ENCODE results near the gene DGKD.

Gene DGKD

GRCh38 chr2:233354500-233354924, 218 bp downstream of the DGKD start:
- no peak for DNase-seq (ENCODE audit: low read depth in 1 of 2, low spot score in 1 of 2)
- H3K27me3 ChIP-seq (ENCODE audit: insufficient read depth, poor library complexity, severe bottlenecking): no peaks in the 10 kb centered on the region
- H3K27ac ChIP-seq (replicated peaks): no peak overlapping the region
- TF ChIP-seq SPI1 (IDR thresholded peaks at IDR 0.05; ENCODE audit: borderline replicate concordance, low read depth) (no peak), POLR2AphosphoS5 (IDR thresholded peaks at IDR 0.05; ENCODE audit: low read depth) (no peak), GABPA (IDR thresholded peaks at IDR 0.05; ENCODE audit: low read depth) (no peak), CTCF (IDR thresholded peaks at IDR 0.05; ENCODE audit: insufficient read depth, low read length) (no peak), REST (IDR thresholded peaks at IDR 0.05; ENCODE audit: insufficient replicate concordance, low read depth) (no peak)
- H3K4me3 ChIP-seq (replicated peaks; ENCODE audit: insufficient read depth, low read length): peak overlapping the region; percentile 90

GRCh38 chr2:233354971-233355574, 779 bp downstream of the DGKD start:
- TF ChIP-seq CTCF (IDR thresholded peaks at IDR 0.05; ENCODE audit: insufficient read depth, low read length) (no peak), GABPA (IDR thresholded peaks at IDR 0.05; ENCODE audit: low read depth) (no peak), POLR2AphosphoS5 (IDR thresholded peaks at IDR 0.05; ENCODE audit: low read depth) (no peak), REST (IDR thresholded peaks at IDR 0.05; ENCODE audit: insufficient replicate concordance, low read depth) (no peak), SPI1 (IDR thresholded peaks at IDR 0.05; ENCODE audit: borderline replicate concordance, low read depth) (no peak)
- Histone ChIP-seq H3K27ac (replicated peaks) (0 out of 2 replicates have a peak overlapping the region, but pooled peaks have one; percentile 26), H3K27me3 (ENCODE audit: insufficient read depth, poor library complexity, severe bottlenecking) (no peaks in the 10 kb centered on the region), H3K4me3 (replicated peaks; ENCODE audit: insufficient read depth, low read length) (peak overlapping the region; percentile 90)
- DNase-seq (ENCODE audit: low read depth in 1 of 2, low spot score in 1 of 2): peak in 1 of 2 experiments; percentile 28

- DNase-seq (ENCODE audit: low read depth in 1 of 2, low spot score in 1 of 2): no peak
- no peaks in the 10 kb centered on the region for H3K27me3 ChIP-seq (ENCODE audit: insufficient read depth, poor library complexity, severe bottlenecking)
- TF ChIP-seq CTCF (IDR thresholded peaks at IDR 0.05; ENCODE audit: insufficient read depth, low read length) (no peak), SPI1 (IDR thresholded peaks at IDR 0.05; ENCODE audit: borderline replicate concordance, low read depth) (no peak), POLR2AphosphoS5 (IDR thresholded peaks at IDR 0.05; ENCODE audit: low read depth) (no peak), REST (IDR thresholded peaks at IDR 0.05; ENCODE audit: insufficient replicate concordance, low read depth) (no peak), GABPA (IDR thresholded peaks at IDR 0.05; ENCODE audit: low read depth) (no peak)
- no peak overlapping the region for H3K27ac ChIP-seq (replicated peaks)
- H3K4me3 ChIP-seq (replicated peaks; ENCODE audit: insufficient read depth, low read length): peak overlapping the region; percentile 90
Measured at GRCh38 chr2:233355916-233356315, 1.6 kb downstream of the DGKD start.
